ENCODE data around the gene CPHXL2.

The CPHXL2 gene

GRCh38 chr16:75644240-75645012 is 32.4 kb downstream of the CPHXL2 start:
- DNase-seq (ENCODE audit: low spot score): no peak

GRCh38 chr16:75640598-75640997 is 36.2 kb downstream of the CPHXL2 start:
- no peak for DNase-seq (ENCODE audit: low spot score)

- no peak for DNase-seq (ENCODE audit: low spot score)
These were observed 41.8 kb downstream of the CPHXL2 start for GRCh38 chr16:75635036-75635435.

GRCh38 chr16:75632857-75633256 is 44.0 kb downstream of the CPHXL2 start:
- no peak for DNase-seq (ENCODE audit: low spot score)

- no peak for DNase-seq (ENCODE audit: low spot score)
These were observed 46.8 kb downstream of the CPHXL2 start for GRCh38 chr16:75630052-75630451.

- no peak for DNase-seq (ENCODE audit: low spot score)
These were observed 47.7 kb downstream of the CPHXL2 start for GRCh38 chr16:75629132-75629531.

- DNase-seq (ENCODE audit: low spot score): no peak
These were observed 48.5 kb downstream of the CPHXL2 start for GRCh38 chr16:75628351-75628750.

GRCh38 chr16:75627851-75628250 is 49.0 kb downstream of the CPHXL2 start:
- no peak for DNase-seq (ENCODE audit: low spot score)

GRCh38 chr16:75626806-75627205 is 50.0 kb downstream of the CPHXL2 start:
- no peak for DNase-seq (ENCODE audit: low spot score)

GRCh38 chr16:75624921-75625334 is 51.9 kb downstream of the CPHXL2 start:
- no peak for DNase-seq (ENCODE audit: low spot score)

- peak; percentile 98 for DNase-seq (ENCODE audit: low spot score)
These were observed 53.8 kb downstream of the CPHXL2 start, which contains the start of gene ADAT1 for GRCh38 chr16:75622761-75623605. Gene ADAT1, minus strand, starts transcription at chr16:75623281. Its CDS starts 2,482 bp downstream, at chr16:75620799.

- DNase-seq (ENCODE audit: low spot score): peak; percentile 34
These were observed 55.7 kb downstream of the CPHXL2 start for GRCh38 chr16:75621170-75621477.

GRCh38 chr16:75620326-75621169 is 56.3 kb downstream of the CPHXL2 start:
- no peak for DNase-seq (ENCODE audit: low spot score)

- no peak for DNase-seq (ENCODE audit: low spot score)
These were observed 58.0 kb downstream of the CPHXL2 start for GRCh38 chr16:75618780-75619179.

- no peak for DNase-seq (ENCODE audit: low spot score)
These were observed 59.7 kb downstream of the CPHXL2 start for GRCh38 chr16:75617121-75617520.

- no peak for DNase-seq (ENCODE audit: low spot score)
These were observed 60.2 kb downstream of the CPHXL2 start for GRCh38 chr16:75616521-75617010.

- no peak for DNase-seq (ENCODE audit: low spot score)
These were observed 61.2 kb downstream of the CPHXL2 start for GRCh38 chr16:75615619-75616018.

GRCh38 chr16:75614066-75614897 is 62.5 kb downstream of the CPHXL2 start:
- DNase-seq (ENCODE audit: low spot score): no peak
